Measurements from ENCODE around the gene MFSD12.

MFSD12 gene

GRCh38 chr19:3557461-3558248, at the start of gene MFSD12:
Gene MFSD12, minus strand, starts transcription at chr19:3557586. Its CDS starts 183 bp downstream, at chr19:3557403.
- peak; percentile 88 for DNase-seq (ENCODE audit: low read depth)

GRCh38 chr19:3606690-3607289, 49.4 kb upstream of the MFSD12 start, which contains the start of gene TBXA2R:
Gene TBXA2R, minus strand, starts transcription at chr19:3606875. Its CDS starts 6,241 bp downstream, at chr19:3600634.
- peak; percentile 50 for DNase-seq (ENCODE audit: low read depth)

DNA sequence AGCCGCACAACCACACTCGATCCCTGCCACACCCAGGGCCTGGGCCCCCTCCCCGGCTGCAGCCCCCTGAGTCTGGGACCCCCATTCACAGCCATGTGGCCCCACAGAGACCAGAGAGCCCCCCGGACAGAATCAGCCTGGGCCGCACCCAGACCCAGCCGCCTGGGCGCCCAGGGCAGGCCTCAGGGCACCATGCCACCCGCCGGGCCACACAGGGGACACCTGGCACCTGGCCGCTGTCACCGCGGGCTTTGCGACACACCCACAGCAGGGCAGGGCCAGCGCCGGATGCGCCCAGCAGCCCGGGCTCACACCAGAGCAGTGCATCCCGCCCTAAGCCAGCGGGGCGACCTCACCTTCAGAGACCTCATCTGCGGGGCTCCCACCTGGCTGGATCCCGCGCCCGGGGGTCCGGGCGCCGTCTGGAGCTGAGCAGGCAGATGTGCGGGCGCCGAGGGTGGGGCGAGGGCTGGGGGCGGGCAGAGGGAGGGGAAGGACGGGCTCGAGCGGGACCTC, 48.8 kb upstream of the MFSD12 start:
- no peak for DNase-seq (ENCODE audit: low read depth)

DNA sequence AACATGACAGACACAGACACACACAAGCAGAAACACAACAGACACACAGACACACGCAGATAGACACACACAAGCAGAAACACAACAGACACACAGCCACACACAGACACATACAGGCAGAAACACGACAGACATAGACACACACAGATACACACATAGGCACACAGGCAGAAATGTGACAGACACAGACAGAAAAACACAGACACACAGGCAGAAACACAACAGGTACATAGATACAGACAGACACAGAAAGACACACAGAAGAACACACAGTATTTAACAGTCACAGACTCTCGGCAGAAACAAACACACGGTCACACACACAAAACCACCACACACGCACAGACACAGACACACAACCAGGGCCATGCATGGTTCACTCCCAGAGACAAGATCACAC, 48.4 kb upstream of the MFSD12 start:
- DNase-seq (ENCODE audit: low read depth) = no peak

DNA sequence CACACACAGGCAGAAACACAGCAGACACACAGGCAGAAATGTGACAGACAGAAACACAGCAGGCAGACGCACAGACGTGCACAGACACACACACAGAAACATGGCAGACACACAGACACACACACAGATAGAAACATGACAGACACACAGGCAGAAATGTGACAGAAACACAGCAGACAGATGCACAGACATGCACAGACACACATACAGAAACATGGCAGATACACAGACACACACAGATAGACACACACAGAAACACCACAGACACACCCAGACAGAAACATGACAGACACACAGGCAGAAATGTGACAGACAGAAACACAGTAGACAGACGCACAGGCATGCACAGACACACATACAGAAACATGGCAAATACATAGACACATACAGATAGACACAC, 48.0 kb upstream of the MFSD12 start:
- DNase-seq (ENCODE audit: low read depth) = no peak

- DNase-seq (ENCODE audit: low read depth) = no peak
These were observed 47.6 kb upstream of the MFSD12 start for GRCh38 chr19:3604987-3605343.

GRCh38 chr19:3604227-3604986, 47.0 kb upstream of the MFSD12 start:
- DNase-seq (ENCODE audit: low read depth) = no peak

DNA sequence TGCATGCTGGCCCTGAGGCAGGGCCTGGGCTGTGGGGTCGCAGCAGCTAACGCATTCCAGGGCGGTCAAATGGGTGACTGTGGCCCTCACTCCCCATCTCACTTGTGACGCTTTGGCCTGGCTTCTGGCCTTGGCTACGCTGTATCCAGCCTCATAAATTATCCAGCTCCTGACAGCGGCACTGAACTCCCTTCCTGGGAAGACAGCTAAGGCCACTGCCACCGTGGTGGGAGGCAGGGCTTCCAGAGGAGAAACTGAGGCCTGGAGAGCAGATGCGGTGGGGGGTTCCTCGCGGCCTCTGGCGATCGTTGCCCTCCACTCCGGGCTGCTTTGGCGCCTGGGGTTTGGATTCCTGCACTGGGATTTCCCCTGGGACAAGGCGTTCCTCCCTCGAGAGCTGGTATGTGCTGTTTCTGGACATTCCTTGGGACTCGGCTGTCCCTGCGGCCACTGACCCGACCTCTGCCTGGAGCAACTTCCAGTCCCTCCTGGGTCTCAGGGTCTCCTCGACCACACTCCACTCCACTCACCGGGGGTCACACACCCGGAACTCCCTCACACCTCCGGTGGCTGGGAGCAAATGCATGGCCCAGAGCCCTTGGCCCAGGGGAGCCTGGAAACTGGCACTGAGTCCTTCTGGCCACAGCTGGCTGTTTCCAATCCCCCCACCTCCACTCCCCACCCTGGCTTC, 45.9 kb upstream of the MFSD12 start:
- DNase-seq (ENCODE audit: low read depth) = no peak

- no peak for DNase-seq (ENCODE audit: low read depth)
These were observed 43.6 kb upstream of the MFSD12 start for GRCh38 chr19:3601021-3601420.

- no peak for DNase-seq (ENCODE audit: low read depth)
These were observed 42.4 kb upstream of the MFSD12 start for GRCh38 chr19:3599776-3600187.

DNA sequence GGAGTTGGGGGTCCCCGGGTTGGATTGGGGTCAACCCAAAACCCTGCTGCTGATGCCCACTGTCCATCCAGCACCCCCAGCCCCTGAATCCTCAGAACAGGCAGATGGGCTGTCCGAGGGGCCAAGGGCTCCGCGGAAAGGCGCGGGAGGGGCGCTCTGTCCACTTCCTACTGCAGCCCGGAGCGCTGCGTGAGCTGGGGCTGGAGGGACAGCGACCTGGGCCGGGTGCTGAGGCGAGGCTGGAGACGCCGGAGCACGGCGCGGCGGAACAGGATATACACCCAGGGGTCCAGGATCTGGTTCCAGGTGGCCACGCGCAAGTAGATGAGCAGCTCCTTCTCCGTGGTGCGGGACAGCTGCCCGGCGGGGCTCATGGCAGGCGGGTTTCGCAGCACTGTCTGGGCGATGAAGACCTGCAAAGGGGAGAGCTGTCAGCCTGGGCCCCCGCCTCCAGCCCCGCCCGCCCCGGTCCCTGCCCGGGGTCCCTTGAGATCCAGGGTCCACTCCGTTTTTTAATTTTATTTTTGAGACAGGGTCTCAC, 38.2 kb upstream of the MFSD12 start:
- DNase-seq (ENCODE audit: low read depth) = no peak

- DNase-seq (ENCODE audit: low read depth) = no peak
These were observed 35.8 kb upstream of the MFSD12 start for GRCh38 chr19:3593156-3593555.

DNA sequence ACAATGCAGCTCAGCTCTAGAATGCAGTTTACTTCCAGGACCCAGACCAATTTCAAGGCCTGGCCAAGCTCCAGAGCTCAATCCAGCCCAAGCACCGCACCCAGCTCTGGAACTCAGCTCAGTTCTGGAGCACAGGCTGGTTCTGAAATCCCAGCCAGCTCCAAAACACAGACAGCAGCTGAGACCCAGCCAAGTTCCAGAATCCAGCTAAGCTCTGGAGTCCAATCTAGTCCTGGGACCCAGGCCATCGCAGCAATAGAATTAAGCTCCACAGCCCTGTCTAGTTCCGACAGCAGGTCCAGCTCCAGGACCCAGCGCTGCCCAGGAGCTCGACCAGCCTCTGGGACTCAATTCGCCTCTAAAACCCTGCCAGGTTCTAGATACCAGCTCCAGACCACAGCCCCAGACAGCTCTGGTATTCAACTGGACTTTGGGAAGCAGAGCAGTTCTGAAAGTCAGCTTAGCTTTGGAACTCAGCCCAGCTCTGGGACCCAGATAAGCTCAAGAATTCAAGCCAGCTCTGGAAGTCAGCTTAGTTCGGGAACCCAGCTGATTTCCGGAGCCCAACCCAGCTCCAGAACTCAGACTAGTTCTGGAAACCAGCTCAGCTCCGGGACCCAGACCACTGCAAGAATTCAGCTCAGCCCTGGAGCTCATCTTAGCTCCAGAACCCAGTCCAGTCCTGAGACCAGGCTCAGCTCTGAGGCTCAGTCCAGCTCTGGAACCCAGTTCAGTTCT, 34.7 kb upstream of the MFSD12 start:
- DNase-seq (ENCODE audit: low read depth) = no peak

DNA sequence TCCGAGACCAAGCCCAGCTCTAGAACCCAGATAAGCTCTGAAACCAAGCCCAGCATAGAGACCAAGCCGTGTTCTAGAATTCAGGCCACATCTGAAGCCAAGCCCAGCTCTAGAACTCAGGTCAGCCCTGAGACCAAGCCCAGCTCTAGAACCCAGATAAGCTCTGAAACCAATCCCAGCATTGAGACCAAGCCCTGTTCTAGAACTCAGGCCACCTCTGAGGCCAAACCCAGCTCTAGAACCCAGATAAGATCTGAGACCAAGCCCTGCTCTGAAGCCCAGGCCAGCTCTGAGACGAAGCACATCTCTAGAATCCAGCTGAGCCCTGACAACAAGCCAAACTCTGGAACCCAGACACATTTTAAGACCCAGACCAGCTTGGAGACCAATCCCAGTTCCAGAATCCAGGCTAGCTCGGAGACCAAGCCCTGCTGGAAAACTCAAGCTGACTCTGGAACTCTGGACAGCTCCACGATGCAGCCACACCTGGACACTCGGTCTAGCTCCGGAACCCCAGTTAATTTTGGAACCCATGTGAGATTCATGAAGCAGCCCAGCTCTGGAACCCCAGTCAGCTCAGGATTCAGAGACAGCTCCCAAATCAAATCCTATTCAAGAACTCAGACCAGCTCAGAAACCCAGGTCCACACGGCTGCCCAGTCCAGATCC, 33.7 kb upstream of the MFSD12 start:
- DNase-seq (ENCODE audit: low read depth) = no peak

- DNase-seq (ENCODE audit: low read depth) = no peak
These were observed 32.6 kb upstream of the MFSD12 start for GRCh38 chr19:3589949-3590348.

DNA sequence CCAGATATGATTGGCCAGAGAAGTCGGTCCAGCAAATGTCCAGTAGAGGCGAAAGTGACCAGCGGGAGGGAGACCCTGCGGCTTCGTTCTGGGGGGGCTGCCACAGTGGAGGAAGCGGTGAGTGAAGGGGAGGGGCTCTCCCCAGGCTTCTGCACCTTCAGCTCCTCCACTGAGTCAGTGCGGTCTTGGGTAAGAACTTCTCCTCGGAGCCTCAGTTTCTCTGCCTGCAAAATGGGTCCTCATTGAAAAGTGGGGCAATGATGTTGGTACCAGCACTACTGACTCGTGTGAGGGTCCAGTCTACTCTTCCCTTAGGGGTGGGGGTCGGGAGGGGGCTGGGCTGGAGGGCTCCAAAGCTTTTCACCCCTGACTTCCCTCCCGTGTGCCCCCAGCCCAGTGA, 32.1 kb upstream of the MFSD12 start:
- DNase-seq (ENCODE audit: low read depth) = no peak

GRCh38 chr19:3586707-3587346, 29.4 kb upstream of the MFSD12 start:
- DNase-seq (ENCODE audit: low read depth) = no peak

DNA sequence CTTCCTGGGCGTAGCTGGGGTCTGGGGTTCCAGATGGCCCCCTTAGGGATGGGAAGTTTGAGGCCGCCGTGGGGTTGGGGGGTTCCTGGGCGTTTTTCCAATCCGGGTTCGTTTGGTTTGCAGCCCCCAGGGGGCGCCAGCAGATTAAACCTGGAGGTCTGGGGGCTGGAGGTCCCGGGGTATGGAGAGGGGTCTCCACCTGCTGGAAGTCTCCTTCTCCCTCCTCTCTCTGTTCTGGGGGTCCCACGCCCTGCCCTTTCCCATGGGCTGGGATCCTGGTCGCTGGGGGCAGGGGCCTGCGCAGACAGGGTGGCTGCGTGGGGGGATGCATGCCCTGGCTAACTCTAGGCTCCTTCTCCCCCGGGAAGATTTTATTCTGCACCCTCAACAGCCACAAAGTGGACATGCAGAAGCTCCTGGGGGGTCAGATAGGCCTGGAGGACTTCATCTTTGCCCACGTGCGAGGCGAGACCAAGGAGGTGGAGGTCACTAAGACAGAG, 28.8 kb upstream of the MFSD12 start:
- no peak for DNase-seq (ENCODE audit: low read depth)

DNA sequence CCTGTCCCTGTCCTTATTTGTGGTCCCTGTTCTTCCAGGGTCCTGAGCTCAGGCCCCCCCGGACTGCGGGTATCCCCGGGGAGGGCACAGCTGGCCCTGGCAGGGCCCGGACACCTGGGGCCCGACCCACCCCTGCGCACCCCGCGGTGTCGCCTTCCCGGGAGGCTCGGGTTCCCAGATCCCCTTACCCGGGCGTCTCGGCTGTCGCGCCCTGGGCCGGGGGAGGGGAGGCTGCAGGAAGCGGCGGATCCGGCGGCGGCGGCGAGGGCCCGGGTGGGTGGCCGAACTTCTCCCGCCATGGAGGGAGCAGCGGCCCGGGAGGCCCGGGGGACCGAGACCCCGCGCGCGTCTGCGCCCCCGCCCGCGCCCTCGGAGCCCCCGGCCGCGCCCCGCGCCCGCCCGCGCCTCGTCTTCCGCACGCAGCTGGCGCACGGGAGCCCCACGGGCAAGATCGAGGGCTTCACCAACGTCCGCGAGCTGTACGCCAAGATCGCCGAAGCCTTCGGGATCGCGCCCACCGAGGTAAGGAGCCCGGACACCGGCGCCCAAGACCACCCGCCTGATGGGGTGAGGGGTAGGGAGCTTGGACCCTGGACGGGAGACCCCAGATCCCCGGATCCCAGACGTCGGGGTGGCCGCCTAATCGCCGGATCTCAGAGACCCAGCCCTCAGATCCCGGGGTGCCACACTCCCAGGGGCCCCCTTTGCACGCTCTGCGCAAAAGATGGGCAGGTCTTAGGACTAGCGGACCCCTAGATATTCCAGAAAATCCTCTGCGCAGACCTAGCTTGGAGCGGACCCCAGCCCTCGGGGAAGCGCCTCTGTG, 28.1 kb upstream of the MFSD12 start, which contains the start of gene GIPC3:
GIPC3 (plus strand) TSS at position 178 of the 826 bp plus-strand sequence; CDS start at position 298, 120 bp downstream.
- no peak for DNase-seq (ENCODE audit: low read depth)

All from amniotic epithelial cell (primary cell).